Measurements from ENCODE around the gene AXIN1.
A peak's percentile ranks its signal among the peaks of the same experiment; 100 is the strongest.

The AXIN1 gene

DNA sequence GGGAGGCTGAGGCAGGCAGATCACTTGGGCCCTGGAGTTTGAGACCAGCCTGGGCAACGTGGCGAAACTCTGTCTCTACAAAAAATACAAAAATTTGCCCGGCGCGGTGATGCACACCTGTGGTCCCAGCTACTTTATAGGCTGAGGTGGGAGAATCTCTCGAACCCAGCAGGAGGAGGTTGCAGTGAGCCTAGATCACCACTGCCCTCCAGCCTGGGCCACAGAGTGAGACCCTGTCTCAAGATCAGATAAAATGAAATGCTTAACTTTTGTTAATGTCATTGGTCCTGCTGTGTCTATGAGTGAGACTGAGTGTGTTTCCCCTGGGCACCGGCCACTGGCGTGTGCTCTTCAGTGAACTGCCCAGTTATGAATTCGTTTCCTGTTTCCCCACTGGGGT lies 107.4 kb downstream of the AXIN1 start:
- peaks cover 10% of the 10 kb centered on the region for H3K36me3 ChIP-seq (ENCODE audit: control insufficient read depth, insufficient read depth, low read length, severe bottlenecking)
- no peak for DNase-seq (ENCODE audit: low read depth)
- no peak overlapping the region for H3K4me3 ChIP-seq (ENCODE audit: low read length)
- no peaks in the 10 kb centered on the region for H3K9me3 ChIP-seq (ENCODE audit: control insufficient read depth, low read length)
- H3K27me3 ChIP-seq (replicated peaks; ENCODE audit: control insufficient read depth, insufficient read depth, low read length), result no peaks in the 10 kb centered on the region
- no peak overlapping the region for H3K9ac ChIP-seq (ENCODE audit: low read length)
- peaks cover 9% of the 10 kb centered on the region for H3K4me1 ChIP-seq (ENCODE audit: control insufficient read depth, insufficient read depth, low read length)

DNA sequence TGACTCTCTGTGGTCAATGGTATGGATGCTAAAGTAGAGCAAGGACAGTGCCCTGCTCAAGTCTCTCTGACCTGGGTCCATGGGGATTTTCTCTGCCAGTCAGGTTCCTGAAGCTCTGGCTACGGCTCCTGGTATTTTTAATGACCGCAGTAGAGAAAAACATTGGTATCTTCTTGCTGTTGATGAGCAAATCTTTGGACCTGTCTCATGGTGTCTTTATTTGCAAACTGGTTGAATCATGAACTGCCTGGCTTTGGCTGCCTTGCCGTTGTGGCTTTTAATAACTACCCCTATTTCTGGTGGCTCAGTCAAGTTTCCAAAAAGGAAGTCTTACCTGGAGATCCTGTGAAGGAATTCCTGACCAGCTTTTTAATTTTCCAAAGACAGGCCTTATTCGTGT lies 109.2 kb downstream of the AXIN1 start:
- H3K4me3 ChIP-seq (ENCODE audit: low read length), result no peak overlapping the region
- no peaks in the 10 kb centered on the region for H3K27me3 ChIP-seq (replicated peaks; ENCODE audit: control insufficient read depth, insufficient read depth, low read length)
- H3K4me1 ChIP-seq (ENCODE audit: control insufficient read depth, insufficient read depth, low read length), result peaks cover 17% of the 10 kb centered on the region
- no peak overlapping the region for H3K9ac ChIP-seq (ENCODE audit: low read length)
- H3K9me3 ChIP-seq (ENCODE audit: control insufficient read depth, low read length), result no peaks in the 10 kb centered on the region
- H3K36me3 ChIP-seq (ENCODE audit: control insufficient read depth, insufficient read depth, low read length, severe bottlenecking), result peaks cover 5% of the 10 kb centered on the region
- DNase-seq (ENCODE audit: low read depth), result no peak

DNA sequence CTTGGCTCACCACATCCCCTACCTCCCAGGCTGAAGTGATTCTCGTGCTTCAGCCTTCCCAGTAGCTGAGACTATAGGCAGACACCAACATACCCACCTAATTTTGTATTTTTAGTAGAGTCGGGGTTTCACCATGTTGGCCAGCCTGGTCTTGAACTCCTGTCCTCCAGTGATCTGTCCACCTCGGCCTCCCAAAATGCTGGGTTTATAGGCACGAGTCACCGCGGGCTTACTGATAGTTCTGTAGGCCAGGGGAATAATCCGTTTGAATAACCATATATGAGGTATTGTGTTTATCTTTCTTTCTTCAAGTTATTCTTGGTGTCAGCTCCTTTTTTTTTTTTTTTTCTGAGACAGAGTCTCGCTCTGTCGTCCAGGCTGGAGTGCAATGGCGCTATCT lies 110.2 kb downstream of the AXIN1 start:
- Histone ChIP-seq H3K9ac (ENCODE audit: low read length) (no peak overlapping the region), H3K4me1 (ENCODE audit: control insufficient read depth, insufficient read depth, low read length) (peaks cover 17% of the 10 kb centered on the region), H3K27me3 (replicated peaks; ENCODE audit: control insufficient read depth, insufficient read depth, low read length) (no peaks in the 10 kb centered on the region), H3K36me3 (ENCODE audit: control insufficient read depth, insufficient read depth, low read length, severe bottlenecking) (peaks cover 5% of the 10 kb centered on the region), H3K9me3 (ENCODE audit: control insufficient read depth, low read length) (no peaks in the 10 kb centered on the region), H3K4me3 (ENCODE audit: low read length) (no peak overlapping the region)
- no peak for DNase-seq (ENCODE audit: low read depth)

DNA sequence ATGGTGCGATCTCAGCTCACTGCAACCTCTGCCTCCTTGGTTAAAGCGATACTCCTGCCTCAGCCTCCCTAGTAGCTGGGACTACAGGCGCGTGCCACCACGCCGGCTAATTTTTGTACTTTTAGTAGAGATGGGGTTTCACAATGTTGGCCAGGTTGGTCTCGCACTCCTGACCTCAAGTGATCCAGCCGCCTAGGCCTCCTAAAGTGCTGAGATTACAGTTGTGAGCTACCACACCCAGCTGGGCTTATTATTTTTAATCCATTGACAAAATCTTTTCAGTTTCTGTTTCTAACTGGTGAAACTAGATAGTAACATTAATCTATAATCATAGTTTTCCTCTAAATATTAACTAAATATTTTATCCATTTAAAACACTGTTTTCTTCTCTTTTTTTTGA lies 112.0 kb downstream of the AXIN1 start:
- H3K4me3 ChIP-seq (ENCODE audit: low read length), result no peak overlapping the region
- no peak for DNase-seq (ENCODE audit: low read depth)
- H3K9ac ChIP-seq (ENCODE audit: low read length), result no peak overlapping the region
- H3K36me3 ChIP-seq (ENCODE audit: control insufficient read depth, insufficient read depth, low read length, severe bottlenecking), result peaks cover 5% of the 10 kb centered on the region
- H3K9me3 ChIP-seq (ENCODE audit: control insufficient read depth, low read length), result no peaks in the 10 kb centered on the region
- H3K4me1 ChIP-seq (ENCODE audit: control insufficient read depth, insufficient read depth, low read length), result peaks cover 17% of the 10 kb centered on the region
- H3K27me3 ChIP-seq (replicated peaks; ENCODE audit: control insufficient read depth, insufficient read depth, low read length), result no peaks in the 10 kb centered on the region

DNA sequence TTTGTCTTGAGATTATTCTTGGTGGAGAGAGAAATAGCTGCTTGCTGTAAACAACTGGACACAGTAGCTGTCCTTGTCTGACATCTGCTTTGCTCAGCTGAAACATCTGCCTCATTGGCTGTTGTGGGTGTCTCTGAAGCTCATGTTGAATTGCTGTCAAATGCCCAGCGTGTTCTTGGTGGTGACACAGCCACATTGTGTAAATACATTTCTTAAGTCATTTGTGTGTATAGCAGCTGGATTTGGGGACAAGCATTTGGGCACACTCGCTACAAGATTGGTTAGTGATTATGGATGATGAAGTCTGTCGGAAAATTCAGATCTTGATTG lies 112.6 kb downstream of the AXIN1 start:
- peaks cover 5% of the 10 kb centered on the region for H3K36me3 ChIP-seq (ENCODE audit: control insufficient read depth, insufficient read depth, low read length, severe bottlenecking)
- peak overlapping the region; percentile 17 for H3K9ac ChIP-seq (ENCODE audit: low read length)
- H3K4me1 ChIP-seq (ENCODE audit: control insufficient read depth, insufficient read depth, low read length), result peaks cover 17% of the 10 kb centered on the region
- H3K27me3 ChIP-seq (replicated peaks; ENCODE audit: control insufficient read depth, insufficient read depth, low read length), result no peaks in the 10 kb centered on the region
- no peak for DNase-seq (ENCODE audit: low read depth)
- H3K4me3 ChIP-seq (ENCODE audit: low read length), result no peak overlapping the region
- no peaks in the 10 kb centered on the region for H3K9me3 ChIP-seq (ENCODE audit: control insufficient read depth, low read length)
